IPS-18a (cell line): ENCODE measurements around the gene INO80C.
"Not testable (repeated sequence)": the region's sequence is repeated elsewhere in the genome, so short reads cannot be mapped to it uniquely, and the experiment has no call there.

Source experiments
- H3K27ac ChIP-seq: one replicate; pipeline ENCODE4 v1.5.1; 2013; ENCODE audit warnings: low read length
- H3K27me3 ChIP-seq: one replicate; pipeline ENCODE4 v1.6.1; 2013; ENCODE audit warnings: mild to moderate bottlenecking, low read length; ENCODE audit not compliant: control insufficient read depth, insufficient read depth
- H3K36me3 ChIP-seq: one replicate; pipeline ENCODE4 v1.6.1; 2013; ENCODE audit warnings: low read depth, low read length; ENCODE audit not compliant: control insufficient read depth
- H3K4me1 ChIP-seq: one replicate; pipeline ENCODE4 v1.6.1; 2013; ENCODE audit warnings: low read depth, low read length; ENCODE audit not compliant: control insufficient read depth
- H3K4me3 ChIP-seq: one replicate; pipeline ENCODE4 v1.5.1; 2013; ENCODE audit warnings: low read length
- H3K9ac ChIP-seq: one replicate; pipeline ENCODE4 v1.6.1; 2013; ENCODE audit warnings: mild to moderate bottlenecking, low read length, moderate library complexity
- H3K9me3 ChIP-seq: one replicate; pipeline ENCODE4 v1.6.1; 2013; ENCODE audit warnings: low read depth, low read length; ENCODE audit not compliant: control insufficient read depth

The INO80C gene

DNA sequence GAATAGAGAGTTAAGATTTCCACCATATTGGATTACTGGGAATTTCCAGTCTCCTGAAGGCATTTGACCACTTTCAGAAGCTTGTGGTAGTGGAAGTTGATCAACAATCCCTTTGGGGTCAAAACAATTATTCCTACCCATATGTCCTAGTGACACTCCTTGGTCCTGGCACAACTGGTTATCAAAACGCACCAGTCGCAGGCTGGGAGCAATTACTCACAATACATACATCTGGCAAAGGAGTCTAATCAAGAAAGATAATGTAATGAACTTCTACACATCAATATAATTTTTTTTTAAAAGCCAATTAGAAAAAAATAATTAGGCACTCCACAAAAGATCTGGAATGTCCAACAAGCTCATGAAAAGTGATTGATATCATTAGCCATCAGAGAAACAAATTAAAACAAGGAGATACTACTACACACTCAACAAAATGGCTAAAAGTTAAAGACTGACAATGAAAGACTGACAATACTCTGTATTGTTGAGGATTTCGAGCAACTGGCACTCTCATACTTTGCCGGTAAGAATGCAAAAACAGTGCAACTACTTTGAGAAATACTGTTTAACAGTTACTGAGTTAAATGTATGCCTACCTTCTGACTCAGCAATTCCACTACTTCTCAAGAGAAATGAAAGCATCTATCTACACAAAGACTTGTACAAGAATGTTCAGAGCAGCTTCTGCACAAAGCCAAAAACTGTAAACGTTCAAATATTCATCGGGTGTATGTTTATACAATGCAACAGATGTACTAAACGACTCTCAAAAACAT lies 2.0 kb downstream of the INO80C start:
- no peak overlapping the region for H3K4me3 ChIP-seq
- H3K27ac ChIP-seq: no peak overlapping the region
- H3K9ac ChIP-seq: no peak overlapping the region
- peaks cover 34% of the 10 kb centered on the region for H3K4me1 ChIP-seq
- H3K27me3 ChIP-seq: no peaks in the 10 kb centered on the region
- no peaks in the 10 kb centered on the region for H3K36me3 ChIP-seq
- no peaks in the 10 kb centered on the region for H3K9me3 ChIP-seq

DNA sequence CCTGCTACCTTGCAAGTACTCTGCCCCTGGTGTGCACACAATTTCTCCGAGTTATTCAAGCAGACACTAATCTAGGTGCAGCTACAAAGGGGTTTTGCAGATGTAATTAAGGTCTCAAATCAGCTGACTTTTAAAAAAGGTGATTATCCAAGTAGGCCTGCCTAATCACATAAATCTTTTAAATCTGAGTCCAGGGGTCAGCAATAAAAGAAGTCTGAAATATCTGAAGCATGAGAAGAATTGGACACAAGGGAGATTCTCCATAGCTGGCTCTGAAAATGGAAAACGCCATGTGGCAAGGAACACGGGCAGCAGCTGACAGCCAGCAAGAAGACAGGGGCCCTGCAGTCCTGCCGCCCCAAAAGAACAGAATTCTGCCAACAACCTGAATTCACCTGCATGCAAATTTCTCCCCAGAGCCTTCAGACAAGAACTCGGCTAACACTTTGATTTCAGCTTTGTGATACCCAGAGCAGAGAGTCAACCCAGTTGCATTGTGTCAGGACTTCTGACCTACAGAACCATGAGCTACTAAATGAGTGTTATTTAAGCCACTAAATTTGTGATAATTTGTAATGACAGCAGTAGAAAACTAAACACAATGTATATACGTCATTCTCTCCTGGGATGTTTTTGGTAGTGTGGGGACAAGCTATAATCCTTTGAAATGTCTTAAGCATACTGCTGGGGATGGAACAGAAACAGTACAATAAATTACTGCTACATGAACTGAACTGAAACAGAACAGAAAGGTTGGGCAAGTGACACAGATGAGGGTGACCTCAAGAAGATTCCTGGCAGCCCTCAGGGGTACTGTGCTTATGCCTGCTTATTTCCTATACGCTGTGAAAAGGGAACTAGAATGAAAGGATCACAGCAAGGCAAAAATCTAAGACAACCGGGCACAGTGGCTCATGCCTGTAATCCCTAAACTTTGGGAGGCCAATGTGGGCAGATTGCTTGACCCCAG lies 3.2 kb downstream of the INO80C start:
- H3K27ac ChIP-seq: no peak overlapping the region
- no peaks in the 10 kb centered on the region for H3K36me3 ChIP-seq
- H3K27me3 ChIP-seq: no peaks in the 10 kb centered on the region
- no peak overlapping the region for H3K9ac ChIP-seq
- H3K4me1 ChIP-seq: peaks cover 41% of the 10 kb centered on the region
- H3K9me3 ChIP-seq: no peaks in the 10 kb centered on the region
- H3K4me3 ChIP-seq: no peak overlapping the region

DNA sequence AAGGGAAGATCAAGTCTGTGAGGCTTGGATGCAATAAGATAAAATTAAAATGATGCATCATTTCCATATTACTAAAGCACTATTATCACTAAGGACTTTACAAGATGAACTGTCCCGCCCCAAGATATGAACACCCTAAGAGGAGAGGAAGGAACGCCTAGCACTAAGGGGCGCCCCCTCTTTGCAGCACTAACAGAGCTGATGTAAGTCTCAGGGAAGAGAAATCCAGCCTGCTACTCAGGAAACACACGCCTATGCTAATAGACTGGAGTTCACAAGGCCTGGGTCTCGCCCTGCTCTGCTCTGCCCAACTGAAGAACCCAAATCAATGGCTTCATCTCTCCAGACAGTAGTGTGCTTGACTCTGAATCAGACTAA lies 6.1 kb downstream of the INO80C start:
- Histone ChIP-seq H3K36me3 (no peaks in the 10 kb centered on the region), H3K4me1 (peaks cover 51% of the 10 kb centered on the region), H3K27ac (peak overlapping the region; percentile 76), H3K9me3 (no peaks in the 10 kb centered on the region), H3K27me3 (no peaks in the 10 kb centered on the region), H3K4me3 (peak overlapping the region; percentile 42), H3K9ac (peak overlapping the region; percentile 33)

DNA sequence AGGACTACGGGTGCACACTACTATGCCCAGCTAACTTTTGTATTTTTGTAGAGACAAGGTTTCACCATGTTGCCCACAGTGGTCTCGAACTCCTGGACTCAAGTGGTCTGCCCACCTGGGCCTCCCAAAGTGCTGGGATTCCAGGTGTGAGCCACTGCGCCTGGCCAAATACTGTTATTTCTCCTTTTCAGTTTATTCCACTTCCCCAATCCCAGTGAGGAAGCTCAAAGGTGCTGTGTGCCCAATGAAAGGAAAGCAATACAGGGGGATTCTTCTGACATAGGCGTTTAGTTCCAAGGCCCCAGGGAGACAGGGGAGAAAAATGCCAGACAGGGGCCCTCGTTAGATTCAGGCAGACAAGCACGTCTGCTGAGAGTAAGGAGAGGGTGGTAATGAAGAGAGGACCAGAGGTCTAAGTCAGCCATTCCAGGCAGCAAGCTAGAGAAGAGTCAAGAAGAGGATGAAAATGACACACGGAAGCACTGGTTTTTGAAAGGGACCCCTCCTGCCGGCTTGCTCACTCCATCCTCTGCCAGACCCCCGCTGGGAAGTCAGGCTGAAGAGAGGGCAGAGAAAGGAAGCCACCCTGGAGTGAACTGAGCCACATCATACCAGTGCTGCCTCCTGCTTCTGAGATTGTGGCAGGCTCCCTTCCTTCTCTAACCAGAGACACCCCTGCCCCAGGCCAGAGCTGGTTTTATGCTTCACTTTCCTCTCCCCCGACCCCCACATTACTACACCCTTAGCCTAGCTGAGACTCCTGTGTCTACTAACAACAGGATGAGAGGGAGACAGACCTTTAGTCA lies 6.7 kb downstream of the INO80C start:
- H3K9me3 ChIP-seq: no peaks in the 10 kb centered on the region
- H3K36me3 ChIP-seq: no peaks in the 10 kb centered on the region
- peaks cover 45% of the 10 kb centered on the region for H3K4me1 ChIP-seq
- peak overlapping the region; percentile 42 for H3K4me3 ChIP-seq
- no peaks in the 10 kb centered on the region for H3K27me3 ChIP-seq
- peak overlapping the region; percentile 33 for H3K9ac ChIP-seq
- H3K27ac ChIP-seq: peak overlapping the region; percentile 76

DNA sequence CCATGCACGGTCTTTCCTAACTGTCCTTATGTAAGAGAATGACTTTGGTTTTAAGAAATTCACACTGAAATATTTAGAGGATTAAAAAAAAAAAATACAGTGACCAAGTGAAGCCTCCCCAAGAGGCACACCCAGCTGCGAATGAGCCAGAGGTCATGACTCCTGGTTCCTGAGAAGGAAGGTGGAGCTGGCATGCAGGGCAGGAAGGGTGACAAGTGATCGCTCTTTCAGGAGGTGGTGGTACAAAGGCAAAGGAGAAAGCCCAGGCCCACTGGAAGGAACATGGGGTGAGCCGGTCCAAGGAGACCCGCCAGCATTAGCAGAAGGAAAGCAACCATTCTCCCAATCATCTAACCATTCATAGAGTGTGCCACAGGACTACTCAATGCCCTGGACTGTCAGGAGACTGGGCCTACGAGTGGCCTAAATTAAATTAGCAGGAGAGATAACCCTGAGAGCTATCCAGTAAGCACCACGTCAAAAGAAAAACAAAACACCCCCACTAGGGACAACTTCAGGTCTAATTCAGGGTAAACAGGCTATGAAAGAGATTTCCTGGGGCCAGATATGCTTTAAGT lies 7.8 kb downstream of the INO80C start:
- Histone ChIP-seq H3K27ac (no peak overlapping the region), H3K27me3 (no peaks in the 10 kb centered on the region), H3K36me3 (no peaks in the 10 kb centered on the region), H3K9me3 (no peaks in the 10 kb centered on the region), H3K4me1 (peaks cover 44% of the 10 kb centered on the region), H3K4me3 (no peak overlapping the region), H3K9ac (no peak overlapping the region)

DNA sequence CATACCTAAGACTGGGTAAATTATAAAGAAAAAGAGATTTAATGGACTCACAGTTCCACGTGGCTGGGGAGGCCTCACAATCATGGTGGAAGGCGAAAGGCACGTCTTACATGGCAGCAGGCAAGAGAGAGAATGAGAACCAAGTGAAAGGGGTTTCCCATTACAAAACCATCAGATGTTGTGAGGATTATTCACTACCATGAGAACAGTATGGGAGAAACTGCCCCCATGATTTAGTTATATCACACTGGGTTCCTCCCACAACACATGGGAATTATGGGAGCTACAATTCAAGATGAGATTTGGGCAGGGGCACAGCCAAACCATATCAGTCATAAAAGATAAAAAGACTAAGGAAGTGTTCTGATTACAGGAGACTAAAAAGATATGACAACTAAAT lies 8.5 kb downstream of the INO80C start:
- not testable (repeated sequence) for H3K9me3 ChIP-seq, H3K9ac ChIP-seq, H3K36me3 ChIP-seq, H3K4me3 ChIP-seq, H3K27ac ChIP-seq, H3K27me3 ChIP-seq
- H3K4me1 ChIP-seq: peaks cover 44% of the 10 kb centered on the region

DNA sequence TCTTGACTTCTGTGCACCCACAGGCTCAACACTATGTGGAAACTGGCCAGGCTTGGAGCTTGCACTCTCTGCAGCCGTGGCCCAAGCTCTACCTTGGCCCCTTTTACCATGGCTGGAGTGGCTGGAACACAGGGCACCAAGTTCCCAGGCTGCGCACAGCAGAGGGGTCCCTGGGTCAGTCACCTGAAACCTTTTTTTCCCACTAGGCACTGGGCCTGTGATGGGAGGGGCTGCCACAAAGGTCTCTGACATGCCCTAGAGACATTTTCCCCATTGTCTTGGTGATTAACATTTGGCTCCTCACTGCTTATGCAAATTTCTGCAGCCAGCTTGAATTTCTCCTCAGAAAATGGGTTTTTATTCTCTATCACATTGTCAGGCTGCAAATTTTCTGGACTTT lies 9.4 kb downstream of the INO80C start:
- not testable (repeated sequence) for H3K9ac ChIP-seq, H3K9me3 ChIP-seq, H3K36me3 ChIP-seq, H3K27me3 ChIP-seq
- Histone ChIP-seq H3K4me1 (peaks cover 44% of the 10 kb centered on the region), H3K27ac (peak overlapping the region; percentile 30), H3K4me3 (peak overlapping the region; percentile 16)

DNA sequence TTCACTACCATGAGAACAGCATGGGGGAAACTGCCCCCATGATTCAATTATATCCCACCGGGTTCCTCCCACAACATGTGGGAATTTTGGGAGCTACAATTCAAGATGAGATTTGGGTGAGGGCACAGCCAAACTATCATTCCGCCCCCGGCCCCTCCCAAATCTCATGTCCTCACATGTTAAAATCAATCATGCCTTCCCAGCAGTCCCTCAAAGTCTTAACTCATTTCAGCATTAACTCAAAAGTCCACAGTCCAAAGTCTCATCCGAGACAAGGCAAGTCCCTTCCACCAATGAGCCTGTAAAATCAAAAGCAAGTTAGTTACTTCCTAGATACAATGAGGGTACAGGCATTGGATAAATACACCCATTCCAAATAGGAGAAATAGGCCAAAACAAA lies 10.2 kb downstream of the INO80C start:
- not testable (repeated sequence) for H3K9ac ChIP-seq, H3K27ac ChIP-seq

DNA sequence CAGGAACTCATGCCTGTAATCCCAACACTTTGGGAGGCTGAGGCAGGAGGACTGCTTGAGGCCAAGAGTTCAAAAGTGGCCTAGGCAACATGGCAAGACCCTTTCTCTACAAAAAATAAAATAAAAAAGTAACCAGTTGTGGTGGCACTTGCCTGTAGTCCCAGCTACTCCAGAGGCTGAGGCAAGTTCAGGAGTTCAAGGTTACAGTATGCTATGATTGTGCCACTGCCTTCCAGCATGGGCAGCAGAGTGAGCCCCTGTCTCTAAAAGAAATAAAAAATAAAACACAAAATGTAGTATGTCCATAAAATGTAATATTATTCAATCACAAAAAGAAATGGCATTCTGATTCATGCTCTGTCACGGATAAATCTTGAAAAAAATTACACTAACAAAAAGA lies 11.9 kb downstream of the INO80C start:
- Histone ChIP-seq H3K36me3 (no peaks in the 10 kb centered on the region), H3K9ac (no peak overlapping the region), H3K4me3 (no peak overlapping the region), H3K9me3 (no peaks in the 10 kb centered on the region), H3K27me3 (no peaks in the 10 kb centered on the region), H3K4me1 (peaks cover 30% of the 10 kb centered on the region), H3K27ac (no peak overlapping the region)

More for the DNA sequence above, 10.2 kb downstream of the INO80C start:
- Histone ChIP-seq H3K4me3 (peak overlapping the region; percentile 16), H3K4me1 (peaks cover 44% of the 10 kb centered on the region)
- H3K27me3 ChIP-seq, H3K9me3 ChIP-seq, H3K36me3 ChIP-seq: not testable (repeated sequence)

DNA sequence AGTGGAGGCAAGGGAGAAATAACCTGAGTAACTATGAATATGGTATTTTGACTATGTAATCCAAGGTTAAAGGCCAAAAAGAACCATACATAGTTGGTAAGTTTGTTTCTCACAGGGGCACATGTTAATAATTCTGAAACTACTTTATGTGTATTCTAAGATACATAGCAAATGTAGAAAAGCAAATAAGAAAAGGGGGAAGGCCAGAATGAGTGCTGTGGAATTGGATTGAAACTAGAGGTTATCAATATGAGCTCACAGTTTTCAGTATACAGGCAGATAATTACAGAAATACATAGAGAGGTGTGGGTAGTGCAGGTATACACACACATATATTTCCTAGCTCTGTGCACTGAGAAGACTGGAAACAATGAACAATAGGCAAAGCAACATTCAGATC lies 13.7 kb downstream of the INO80C start:
- H3K36me3 ChIP-seq: no peaks in the 10 kb centered on the region
- peaks cover 12% of the 10 kb centered on the region for H3K4me1 ChIP-seq
- H3K9ac ChIP-seq: no peak overlapping the region
- H3K27me3 ChIP-seq: no peaks in the 10 kb centered on the region
- H3K27ac ChIP-seq: no peak overlapping the region
- no peak overlapping the region for H3K4me3 ChIP-seq
- no peaks in the 10 kb centered on the region for H3K9me3 ChIP-seq

DNA sequence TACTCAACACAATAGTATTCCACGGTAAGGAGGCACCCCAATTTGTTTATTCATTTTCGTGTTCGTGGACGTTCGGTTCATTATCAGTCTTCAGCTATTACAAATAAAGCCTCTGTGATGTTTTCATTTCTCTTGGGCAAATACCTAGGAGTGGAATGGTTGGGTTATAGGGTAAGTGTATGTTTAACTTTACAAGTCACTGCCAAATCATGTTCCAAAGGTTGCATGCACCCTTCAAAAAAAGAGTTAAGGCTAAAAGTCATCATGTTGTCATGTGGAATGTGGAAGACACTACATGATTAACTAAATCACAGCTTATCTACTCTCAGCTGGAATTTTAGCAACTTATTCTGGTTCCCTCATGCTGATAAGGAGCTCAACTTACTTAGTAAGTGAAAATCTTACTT lies 15.8 kb downstream of the INO80C start:
- Histone ChIP-seq H3K27me3 (no peaks in the 10 kb centered on the region), H3K9me3 (no peaks in the 10 kb centered on the region), H3K4me3 (no peak overlapping the region), H3K36me3 (no peaks in the 10 kb centered on the region), H3K27ac (no peak overlapping the region), H3K4me1 (no peaks in the 10 kb centered on the region), H3K9ac (no peak overlapping the region)
